ENCODE results near the gene SMAP1. TPM values are rescaled to one million over a fixed set of nuclear protein-coding genes. Genes with fewer than 3 reads are reported as not detected.

Gene SMAP1
- total RNA-seq, 1 donor from 2014 or later, result 21.7 TPM

GRCh38 chr6:70900047-70900446 is 232.4 kb downstream of the SMAP1 start:
- no peak overlapping the region for H3K4me3 ChIP-seq
- DNase-seq (no peak), ATAC-seq (no peak)
- H3K27me3 ChIP-seq (ENCODE audit: low read depth), result no peaks in the 10 kb centered on the region
- intact Hi-C loops (cut with DNase I), result no loop called here
- TF ChIP-seq CTCF (IDR thresholded peaks at IDR 0.05), result no peak
- H3K9me3 ChIP-seq, result no peaks in the 10 kb centered on the region
- H3K27ac ChIP-seq, result no peak overlapping the region
- H3K36me3 ChIP-seq, result no peaks in the 10 kb centered on the region
- no peaks in the 10 kb centered on the region for H3K4me1 ChIP-seq

- no peaks in the 10 kb centered on the region for H3K36me3 ChIP-seq
- ATAC-seq (no peak), DNase-seq (no peak)
- no peak overlapping the region for H3K4me3 ChIP-seq
- no peaks in the 10 kb centered on the region for H3K27me3 ChIP-seq (ENCODE audit: low read depth)
- TF ChIP-seq CTCF (IDR thresholded peaks at IDR 0.05), result no peak
- no peaks in the 10 kb centered on the region for H3K4me1 ChIP-seq
- no peak overlapping the region for H3K27ac ChIP-seq
- no peaks in the 10 kb centered on the region for H3K9me3 ChIP-seq
- intact Hi-C loops (cut with DNase I), result no loop called here
Observed at GRCh38 chr6:70901324-70901723, 233.6 kb downstream of the SMAP1 start.

- H3K4me3 ChIP-seq, result no peak overlapping the region
- DNase-seq, result no peak
Observed at GRCh38 chr6:70903665-70904452, 236.2 kb downstream of the SMAP1 start.

DNA sequence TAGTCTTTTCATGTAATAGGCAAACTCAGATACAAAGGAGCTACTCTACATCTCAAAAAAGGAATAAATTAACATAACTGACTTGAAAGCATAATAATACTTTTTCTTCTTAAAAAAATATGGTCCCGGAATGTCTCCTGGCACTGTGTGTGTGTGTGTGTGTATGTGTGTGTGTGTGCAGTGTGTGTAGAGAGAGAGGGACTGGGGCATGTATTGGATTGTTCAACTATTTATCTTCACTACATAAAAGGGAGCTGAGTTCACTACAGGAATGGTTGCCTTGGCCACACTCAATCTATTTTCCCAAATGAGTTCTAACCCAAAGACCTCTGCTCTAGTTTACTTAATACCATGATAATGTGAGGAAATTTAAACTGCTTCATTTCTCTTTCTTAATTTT is 238.1 kb downstream of the SMAP1 start:
- intact Hi-C loops (cut with DNase I), result no loop called here
- no peak for TF ChIP-seq CTCF (IDR thresholded peaks at IDR 0.05)
- Histone ChIP-seq H3K27ac (no peak overlapping the region), H3K4me1 (no peaks in the 10 kb centered on the region), H3K4me3 (no peak overlapping the region), H3K36me3 (no peaks in the 10 kb centered on the region), H3K27me3 (ENCODE audit: low read depth) (no peaks in the 10 kb centered on the region), H3K9me3 (no peaks in the 10 kb centered on the region)
- ATAC-seq (no peak), DNase-seq (no peak)

More at GRCh38 chr6:70903665-70904452, 236.2 kb downstream of the SMAP1 start:
- Histone ChIP-seq H3K27ac (no peak overlapping the region), H3K9me3 (no peaks in the 10 kb centered on the region), H3K4me1 (no peaks in the 10 kb centered on the region), H3K27me3 (ENCODE audit: low read depth) (no peaks in the 10 kb centered on the region), H3K36me3 (no peaks in the 10 kb centered on the region)
- ATAC-seq, result no peak
- no peak for TF ChIP-seq CTCF (IDR thresholded peaks at IDR 0.05)
- intact Hi-C loops (cut with DNase I), result no loop called here

Other genes starting within 250 kb of the SMAP1 start
- 10.8 TPM for gene SDHAF4, start 101.0 kb upstream of the SMAP1 start, total RNA-seq